Transverse colon (tissue), 3 donors: ENCODE data around the gene SPOCK3.

ENCODE experiments used
- POLR2A ChIP-seq: fragments of 450-650 bp; IDR thresholded peaks from one replicate; pipeline ENCODE4 v1.6.1; 2016; ENCODE audit warnings: antibody characterized with exemption, mild to moderate bottlenecking, moderate library complexity
- TF ChIP-seq, protein P1 (sequence below), 5 experiments: fragments of 200-600 bp in 3 of 5; fragments of 450-650 bp in 2 of 5; sonication (generic) in 3 of 5; IDR thresholded peaks; 1 replicate in 2 of 5; 2 replicates in 3 of 5; pipeline ENCODE4 v1.5.1; 2016 to 2017; ENCODE audit warnings: antibody characterized with exemption in 5 of 5, inconsistent platforms in 3 of 5, mild to moderate bottlenecking in 2 of 5, moderate library complexity in 1 of 5

DNA sequence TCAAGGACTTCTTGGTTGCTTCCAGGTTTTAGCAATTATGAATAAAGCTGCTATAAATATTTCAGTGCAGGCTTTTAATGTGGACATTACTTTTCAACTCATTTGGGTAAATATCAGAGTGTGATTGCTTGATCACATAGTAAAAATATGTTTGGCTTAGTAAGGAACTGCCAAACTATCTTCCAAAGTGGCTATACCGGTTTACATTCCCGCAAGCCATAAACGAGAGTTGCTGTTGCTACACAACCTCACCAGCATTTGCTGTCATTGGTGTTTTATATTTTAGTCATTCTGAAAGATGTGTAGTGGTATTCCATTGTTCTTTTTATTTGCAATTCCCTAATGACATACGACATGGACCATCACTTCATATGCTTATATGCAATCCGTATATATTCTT, 30.9 kb upstream of the SPOCK3 start:
- TF ChIP-seq, protein P1, sequence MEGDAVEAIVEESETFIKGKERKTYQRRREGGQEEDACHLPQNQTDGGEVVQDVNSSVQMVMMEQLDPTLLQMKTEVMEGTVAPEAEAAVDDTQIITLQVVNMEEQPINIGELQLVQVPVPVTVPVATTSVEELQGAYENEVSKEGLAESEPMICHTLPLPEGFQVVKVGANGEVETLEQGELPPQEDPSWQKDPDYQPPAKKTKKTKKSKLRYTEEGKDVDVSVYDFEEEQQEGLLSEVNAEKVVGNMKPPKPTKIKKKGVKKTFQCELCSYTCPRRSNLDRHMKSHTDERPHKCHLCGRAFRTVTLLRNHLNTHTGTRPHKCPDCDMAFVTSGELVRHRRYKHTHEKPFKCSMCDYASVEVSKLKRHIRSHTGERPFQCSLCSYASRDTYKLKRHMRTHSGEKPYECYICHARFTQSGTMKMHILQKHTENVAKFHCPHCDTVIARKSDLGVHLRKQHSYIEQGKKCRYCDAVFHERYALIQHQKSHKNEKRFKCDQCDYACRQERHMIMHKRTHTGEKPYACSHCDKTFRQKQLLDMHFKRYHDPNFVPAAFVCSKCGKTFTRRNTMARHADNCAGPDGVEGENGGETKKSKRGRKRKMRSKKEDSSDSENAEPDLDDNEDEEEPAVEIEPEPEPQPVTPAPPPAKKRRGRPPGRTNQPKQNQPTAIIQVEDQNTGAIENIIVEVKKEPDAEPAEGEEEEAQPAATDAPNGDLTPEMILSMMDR (IDR thresholded peaks at IDR 0.05): no peak
- TF ChIP-seq POLR2A: no peak
